Measurements from ENCODE around the gene CDC123.

- TF ChIP-seq POLR2A (IDR thresholded peaks at IDR 0.05) = no peak
- no peak for TF ChIP-seq CTCF (IDR thresholded peaks at IDR 0.05)
Measured at GRCh38 chr10:12225444-12225843, 29.5 kb downstream of the CDC123 start.

All from ovary (tissue), 3 donors.